OCI-LY3 (cell line): Measurements from ENCODE around the gene IQCN.

Source experiments
- H2AFZ ChIP-seq: fragments of 200-600, 300-600 bp; shearing (Covaris generic); 2 replicates; pipeline ENCODE4 v1.6.0; 2014; ENCODE audit warnings: antibody characterized with exemption, low read depth, low read length
- H3K27ac ChIP-seq: fragments of 200-600, 300-600 bp; sonication (generic); 2 replicates; pipeline ENCODE4 v1.5.1; 2014; ENCODE audit warnings: mild to moderate bottlenecking, low read length, moderate library complexity, mixed read lengths
- H3K27me3 ChIP-seq: fragments of 200-600, 300-600 bp; sonication (generic); 2 replicates; pipeline ENCODE4 v1.6.1; 2014; ENCODE audit warnings: low read depth, low read length, mixed read lengths
- H3K36me3 ChIP-seq: fragments of 200-600, 300-600 bp; sonication (generic); replicated peaks from 2 replicates; pipeline ENCODE3; 2014; ENCODE audit warnings: low read depth, low read length, mixed read lengths
- H3K4me1 ChIP-seq: fragments of 300-600, 200-600 bp; sonication (generic); 2 replicates; pipeline ENCODE4 v1.6.1; 2014; ENCODE audit warnings: low read length, mixed read lengths
- H3K4me2 ChIP-seq: fragments of 200-600, 300-600 bp; sonication (generic); 2 replicates; pipeline ENCODE4 v1.6.1; 2014; ENCODE audit warnings: low read length, mixed read lengths
- H3K4me3 ChIP-seq: fragments of 300-600, 200-600 bp; sonication (generic); 2 replicates; pipeline ENCODE4 v1.5.1; 2014; ENCODE audit warnings: antibody characterized with exemption, mild to moderate bottlenecking, low read length, moderate library complexity
- H3K79me2 ChIP-seq: fragments of 300-600, 200-600 bp; shearing (Covaris generic); 2 replicates; pipeline ENCODE4 v1.6.1; 2014; ENCODE audit warnings: mild to moderate bottlenecking, low read length, mixed read lengths
- H3K9ac ChIP-seq: fragments of 300-600, 200-600 bp; shearing (Covaris generic); 2 replicates; pipeline ENCODE4 v1.6.0; 2014; ENCODE audit warnings: mild to moderate bottlenecking, low read length, moderate library complexity
- H3K9me3 ChIP-seq: fragments of 200-600, 300-600 bp; shearing (Covaris generic); 2 replicates; pipeline ENCODE4 v1.6.1; 2014; ENCODE audit warnings: low read length, mixed read lengths; ENCODE audit not compliant: insufficient read depth
- H4K20me1 ChIP-seq: fragments of 200-600, 300-600 bp; sonication (generic); 2 replicates; pipeline ENCODE4 v1.6.1; 2016; ENCODE audit warnings: low read length, mixed read lengths; ENCODE audit not compliant: insufficient read depth
- CTCF ChIP-seq: fragments of 200-600, 300-600 bp; sonication (generic); IDR thresholded peaks from 2 replicates; pipeline ENCODE4 v1.5.1; 2014; ENCODE audit warnings: antibody characterized with exemption, low read length, low read depth
- EZH2phosphoT487 ChIP-seq: fragments of 200-600 bp; shearing (Covaris generic); IDR thresholded peaks from 2 replicates; pipeline ENCODE4 v1.6.1; 2018; ENCODE audit warnings: antibody characterized with exemption, mixed run types, low read depth

The IQCN gene

GRCh38 chr19:18251587-18252369 is 22.5 kb downstream of the IQCN start:
- H3K27me3 ChIP-seq = peaks cover 8% of the 10 kb centered on the region; the same call in 1 of the 2 replicates

GRCh38 chr19:18249834-18250233 is 24.4 kb downstream of the IQCN start:
- Histone ChIP-seq H3K36me3 (no peaks in the 10 kb centered on the region), H3K9me3 (no peaks in the 10 kb centered on the region), H3K27me3 (peaks cover 5% of the 10 kb centered on the region; the same call in 1 of the 2 replicates), H3K4me1 (peaks cover 21% of the 10 kb centered on the region), H2AFZ (no peak overlapping the region), H3K4me2 (no peak overlapping the region), H3K4me3 (no peak overlapping the region), H4K20me1 (no peaks in the 10 kb centered on the region), H3K27ac (no peak overlapping the region), H3K79me2 (no peaks in the 10 kb centered on the region), H3K9ac (no peak overlapping the region)
- no peak for TF ChIP-seq CTCF
- no peak for TF ChIP-seq EZH2phosphoT487

More at GRCh38 chr19:18251587-18252369, 22.5 kb downstream of the IQCN start:
- Histone ChIP-seq H3K4me1 (peaks cover 28% of the 10 kb centered on the region), H3K9ac (no peak overlapping the region), H4K20me1 (no peaks in the 10 kb centered on the region), H3K27ac (no peak overlapping the region), H3K4me3 (no peak overlapping the region; the same call in 1 of the 2 replicates), H3K79me2 (no peaks in the 10 kb centered on the region), H3K9me3 (no peaks in the 10 kb centered on the region), H2AFZ (peak overlapping the region; percentile 82; the same call in 1 of the 2 replicates), H3K4me2 (peak overlapping the region; percentile 36), H3K36me3 (no peaks in the 10 kb centered on the region)
- TF ChIP-seq CTCF = peak; percentile 98
- no peak for TF ChIP-seq EZH2phosphoT487

- no peaks in the 10 kb centered on the region for H4K20me1 ChIP-seq
- H3K4me2 ChIP-seq = no peak overlapping the region
- no peaks in the 10 kb centered on the region for H3K9me3 ChIP-seq
- no peak for TF ChIP-seq EZH2phosphoT487
- TF ChIP-seq CTCF = no peak
- no peaks in the 10 kb centered on the region for H3K79me2 ChIP-seq
- H3K9ac ChIP-seq = no peak overlapping the region
- H3K27me3 ChIP-seq = peaks cover 5% of the 10 kb centered on the region; the same call in 1 of the 2 replicates
- peaks cover 4% of the 10 kb centered on the region; the same call in 1 of the 2 replicates for H3K4me1 ChIP-seq
- H3K36me3 ChIP-seq = no peaks in the 10 kb centered on the region
- H2AFZ ChIP-seq = no peak overlapping the region
- no peak overlapping the region for H3K4me3 ChIP-seq
- no peak overlapping the region for H3K27ac ChIP-seq
Observed at GRCh38 chr19:18245297-18245696, 29.0 kb downstream of the IQCN start.

GRCh38 chr19:18239303-18239702 is 34.9 kb downstream of the IQCN start:
- no peaks in the 10 kb centered on the region for H4K20me1 ChIP-seq
- no peak overlapping the region for H2AFZ ChIP-seq
- H3K79me2 ChIP-seq = no peaks in the 10 kb centered on the region
- no peaks in the 10 kb centered on the region for H3K9me3 ChIP-seq
- no peak overlapping the region for H3K9ac ChIP-seq
- no peaks in the 10 kb centered on the region for H3K36me3 ChIP-seq
- no peak overlapping the region for H3K27ac ChIP-seq
- H3K4me2 ChIP-seq = no peak overlapping the region
- no peak overlapping the region for H3K4me3 ChIP-seq
- peaks cover 4% of the 10 kb centered on the region; the same call in 1 of the 2 replicates for H3K27me3 ChIP-seq
- peaks cover 4% of the 10 kb centered on the region; the same call in 1 of the 2 replicates for H3K4me1 ChIP-seq
- TF ChIP-seq EZH2phosphoT487 (no peak), CTCF (no peak)
